Stimulated activated effector memory CD8-positive, alpha-beta T cell treated with anti-CD3 and anti-CD28 coated beads, Interleukin-12 subunit alpha, Interleukin-12 subunit beta, amount 100 ng/mL, for 72 hours (primary cell): ENCODE data around the gene ATG13.

Experiments used
- ATAC-seq: fragments of 150-1000 bp; cut with Tn5 transposase; 2 replicates; pipeline ENCODE4 v1.10.0; 2021
- DNase-seq, 2 donors: peaks; one replicate each; pipeline ENCODE4 v3.0.0; 2021 to 2022; ENCODE audit warnings: low spot score in 2 of 2
- H3K27ac Mint-ChIP-seq: one replicate; pipeline ENCODE4 v1.8.0; 2022; ENCODE audit warnings: mild to moderate bottlenecking, mixed read lengths
- H3K36me3 Mint-ChIP-seq: one replicate; pipeline ENCODE4 v1.8.0; 2022; ENCODE audit warnings: mild to moderate bottlenecking, mixed read lengths
- H3K4me1 Mint-ChIP-seq: one replicate; pipeline ENCODE4 v1.8.0; 2022; ENCODE audit warnings: mixed read lengths
- H3K4me3 Mint-ChIP-seq: one replicate; pipeline ENCODE4 v1.8.0; 2022; ENCODE audit warnings: mild to moderate bottlenecking, mixed read lengths
- H3K9me3 Mint-ChIP-seq: one replicate; pipeline ENCODE4 v1.8.0; 2022; ENCODE audit warnings: mixed read lengths

Gene ATG13

DNA sequence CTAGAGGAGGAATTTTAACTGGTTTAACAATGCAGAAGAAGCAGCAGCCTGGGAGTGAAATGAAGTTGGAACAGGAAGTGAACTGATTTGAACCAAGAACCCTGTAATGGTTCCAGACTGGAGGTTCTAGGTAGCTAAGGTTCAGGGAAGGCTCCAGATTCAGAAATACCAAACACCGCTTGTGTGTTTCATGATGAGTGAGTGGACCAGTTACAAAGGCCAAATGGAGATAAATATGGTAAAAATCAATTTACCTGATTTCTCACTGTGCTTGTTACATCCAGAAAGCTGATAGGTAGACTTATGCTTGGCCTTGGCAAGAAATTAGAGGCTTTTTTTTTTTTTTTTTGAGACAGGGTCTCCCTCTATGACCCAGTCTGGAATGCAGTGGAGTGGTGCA is 12.9 kb downstream of the ATG13 start:
- H3K4me1 Mint-ChIP-seq = peaks cover 22% of the 10 kb centered on the region
- no peak overlapping the region for H3K27ac Mint-ChIP-seq
- ATAC-seq = no peak
- no peak for DNase-seq
- peaks cover 74% of the 10 kb centered on the region for H3K36me3 Mint-ChIP-seq
- H3K4me3 Mint-ChIP-seq = no peak overlapping the region
- H3K9me3 Mint-ChIP-seq = no peaks in the 10 kb centered on the region

DNA sequence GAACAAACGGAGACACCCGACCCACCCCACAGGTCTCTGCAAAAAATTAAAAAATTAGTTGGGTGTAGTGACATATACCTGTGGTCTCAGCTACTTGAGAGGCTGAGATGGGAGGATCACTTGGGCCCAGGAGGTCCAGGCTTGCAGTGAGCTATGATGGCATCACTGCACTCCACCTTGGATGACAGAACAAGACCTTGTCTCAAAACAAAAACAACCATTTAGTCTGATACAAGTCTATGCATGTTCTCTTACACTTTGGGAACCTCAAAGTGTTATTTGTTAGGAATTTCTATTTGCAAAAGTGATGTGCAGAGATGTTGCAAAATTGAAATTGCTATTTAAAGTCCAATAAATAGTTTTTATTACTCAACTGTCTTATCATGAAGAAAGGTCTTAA is 14.3 kb downstream of the ATG13 start:
- peaks cover 61% of the 10 kb centered on the region for H3K36me3 Mint-ChIP-seq
- H3K27ac Mint-ChIP-seq = no peak overlapping the region
- peaks cover 15% of the 10 kb centered on the region for H3K4me1 Mint-ChIP-seq
- ATAC-seq (no peak), DNase-seq (no peak)
- H3K4me3 Mint-ChIP-seq = no peak overlapping the region
- no peaks in the 10 kb centered on the region for H3K9me3 Mint-ChIP-seq

DNA sequence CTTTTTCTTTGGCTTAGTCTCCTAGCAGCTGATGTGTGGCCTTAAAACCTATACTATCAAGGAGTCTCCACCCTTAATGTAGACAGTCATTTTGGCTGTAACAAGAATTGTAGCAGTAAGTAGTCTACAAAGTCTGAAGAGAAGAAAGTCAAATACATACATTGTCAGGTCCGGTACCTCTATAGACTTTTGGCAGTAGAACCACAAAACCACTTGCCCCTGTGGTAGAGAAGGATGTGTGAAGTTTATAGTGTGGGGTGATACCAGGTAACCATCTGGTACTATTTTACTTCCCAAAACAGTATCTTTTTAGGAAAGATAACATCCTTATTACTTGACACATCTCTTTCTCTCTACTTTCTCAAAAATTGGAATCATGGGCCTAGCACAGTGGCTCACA is 15.1 kb downstream of the ATG13 start:
- ATAC-seq (no peak), DNase-seq (no peak)
- H3K4me1 Mint-ChIP-seq = peaks cover 15% of the 10 kb centered on the region
- no peak overlapping the region for H3K4me3 Mint-ChIP-seq
- no peaks in the 10 kb centered on the region for H3K9me3 Mint-ChIP-seq
- peaks cover 60% of the 10 kb centered on the region for H3K36me3 Mint-ChIP-seq
- H3K27ac Mint-ChIP-seq = no peak overlapping the region

DNA sequence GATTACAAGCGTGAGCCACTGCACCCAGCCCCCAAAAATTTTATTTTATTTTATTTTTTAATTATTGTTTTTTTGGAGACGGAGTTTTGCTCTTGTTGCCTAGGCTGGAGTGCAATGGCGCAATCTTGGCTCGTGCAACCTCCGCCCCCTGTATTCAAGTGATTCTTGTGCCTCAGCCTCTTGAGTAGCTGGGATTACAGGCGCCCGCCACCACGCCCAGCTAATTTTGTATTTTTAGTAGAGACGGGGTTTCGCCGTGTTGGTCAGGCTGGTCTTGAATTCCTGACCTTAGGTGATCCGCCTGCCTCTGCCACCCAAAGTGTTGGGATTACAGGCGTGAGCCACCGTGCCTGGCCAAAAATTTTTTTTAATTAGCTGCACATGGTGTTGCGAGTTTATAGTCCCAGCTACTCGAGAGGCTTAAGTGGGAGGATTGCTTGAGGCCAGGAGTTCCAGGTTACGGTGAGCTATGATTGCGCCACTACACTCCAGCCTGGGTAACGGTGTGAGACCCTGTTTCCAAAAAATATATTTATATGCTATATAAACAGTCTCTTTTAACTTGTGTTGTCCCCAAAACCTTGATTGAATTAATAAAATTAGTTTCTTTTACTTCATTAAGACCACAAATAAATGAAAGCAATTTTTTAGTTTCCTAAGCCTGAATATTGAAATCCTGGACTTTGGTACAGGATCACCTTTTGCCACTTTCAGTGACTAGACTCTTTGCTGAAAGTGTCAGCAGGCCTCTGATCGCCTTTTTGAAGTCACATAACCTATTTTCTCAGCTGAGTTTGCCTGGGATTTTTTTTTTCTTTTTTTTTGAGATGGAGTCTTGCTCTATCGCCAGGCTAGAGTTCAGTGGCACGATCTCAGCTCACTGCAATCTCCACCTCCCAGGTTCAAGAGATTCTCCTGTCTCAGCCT is 16.2 kb downstream of the ATG13 start:
- H3K9me3 Mint-ChIP-seq = no peaks in the 10 kb centered on the region
- no peak overlapping the region for H3K27ac Mint-ChIP-seq
- no peak for ATAC-seq
- peaks cover 15% of the 10 kb centered on the region for H3K4me1 Mint-ChIP-seq
- no peak for DNase-seq
- peaks cover 50% of the 10 kb centered on the region for H3K36me3 Mint-ChIP-seq
- H3K4me3 Mint-ChIP-seq = no peak overlapping the region

DNA sequence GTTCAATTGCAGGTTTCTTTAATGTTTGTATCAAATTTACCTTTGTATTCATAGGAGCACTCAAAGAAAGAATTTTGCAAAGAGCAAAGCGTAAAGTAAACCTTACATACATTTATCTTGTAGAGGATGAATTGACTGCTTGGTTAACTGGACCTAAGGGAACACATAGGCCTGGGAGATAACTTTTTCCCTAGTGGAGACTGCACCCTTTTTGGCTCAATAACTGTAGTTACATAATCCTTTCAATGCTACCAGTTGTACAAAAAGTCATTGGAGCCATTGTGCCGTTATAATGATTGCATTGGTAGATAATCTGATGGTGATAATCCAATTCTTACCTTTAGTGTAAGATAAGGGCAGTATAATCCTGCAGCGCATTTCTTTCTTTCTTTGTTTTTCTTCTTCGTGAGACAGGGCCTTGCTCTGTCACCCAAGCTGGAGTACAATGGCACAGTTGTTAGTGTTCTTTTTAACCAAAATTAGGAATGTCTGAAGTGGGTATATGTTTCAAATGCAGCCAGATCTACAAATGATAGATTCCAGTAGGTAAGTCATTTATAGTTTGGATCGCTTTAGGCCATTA is 18.3 kb downstream of the ATG13 start:
- ATAC-seq (no peak), DNase-seq (no peak)
- peak overlapping the region; percentile 29 for H3K27ac Mint-ChIP-seq
- peaks cover 23% of the 10 kb centered on the region for H3K4me1 Mint-ChIP-seq
- H3K36me3 Mint-ChIP-seq = peaks cover 47% of the 10 kb centered on the region
- no peaks in the 10 kb centered on the region for H3K9me3 Mint-ChIP-seq
- H3K4me3 Mint-ChIP-seq = no peak overlapping the region

DNA sequence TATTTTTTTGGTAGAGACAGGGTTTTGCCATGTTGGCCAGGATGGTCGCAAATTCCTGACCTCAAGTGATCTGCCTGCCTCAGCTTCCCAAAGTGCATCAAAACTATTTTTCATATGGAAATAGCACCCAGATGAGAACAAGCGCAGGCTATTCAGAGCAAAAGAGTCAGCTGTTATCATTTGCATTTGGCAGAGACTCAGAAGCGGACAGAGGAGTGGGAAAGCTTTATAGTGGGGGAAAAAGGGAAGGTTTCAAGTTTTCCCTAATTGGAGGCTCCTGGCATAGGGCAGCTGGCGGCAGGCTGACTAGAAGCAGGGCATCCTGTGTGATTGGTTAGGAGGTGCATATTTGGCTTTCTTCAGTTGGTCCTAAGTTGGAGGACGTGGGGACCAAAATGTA is 20.2 kb downstream of the ATG13 start:
- H3K9me3 Mint-ChIP-seq = no peaks in the 10 kb centered on the region
- peaks cover 43% of the 10 kb centered on the region for H3K36me3 Mint-ChIP-seq
- H3K4me1 Mint-ChIP-seq = peaks cover 20% of the 10 kb centered on the region

DNA sequence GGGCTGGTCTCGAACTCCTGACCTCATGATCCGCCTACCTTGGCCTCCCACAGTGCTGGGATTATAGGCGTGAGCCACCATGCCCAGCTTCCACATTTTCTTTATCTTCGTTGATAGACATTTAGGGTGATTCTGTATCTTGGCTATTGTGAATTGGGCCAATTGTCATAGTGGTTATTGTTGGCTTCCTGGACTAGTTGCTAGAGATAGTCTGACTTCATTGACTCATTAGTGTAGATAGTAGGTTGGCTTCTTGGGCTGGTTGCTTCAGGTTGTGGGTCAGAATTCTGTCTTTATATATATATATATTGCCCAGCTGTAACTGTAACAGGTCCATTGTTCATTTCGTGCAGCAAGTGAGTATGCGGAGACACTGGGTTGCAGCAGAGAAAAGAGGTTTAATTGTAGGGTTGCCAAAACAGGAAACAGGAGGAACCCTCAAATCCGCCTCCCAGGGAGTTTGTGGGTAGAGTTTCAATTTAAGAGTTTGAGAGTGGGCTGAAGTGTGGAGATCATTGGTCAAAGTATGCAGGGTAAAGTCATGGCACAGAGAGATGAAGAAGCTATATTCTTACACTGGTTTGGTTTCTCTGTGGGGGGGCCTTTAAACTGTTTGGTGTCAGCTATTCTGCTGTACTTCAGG is 22.0 kb downstream of the ATG13 start:
- H3K9me3 Mint-ChIP-seq = no peaks in the 10 kb centered on the region
- no peak overlapping the region for H3K27ac Mint-ChIP-seq
- peaks cover 18% of the 10 kb centered on the region for H3K4me1 Mint-ChIP-seq
- H3K4me3 Mint-ChIP-seq = no peak overlapping the region
- ATAC-seq (no peak), DNase-seq (no peak)
- peaks cover 50% of the 10 kb centered on the region for H3K36me3 Mint-ChIP-seq

More for the DNA sequence above, 20.2 kb downstream of the ATG13 start:
- Mint-ChIP-seq H3K4me3 (no peak overlapping the region), H3K27ac (no peak overlapping the region)
- DNase-seq = no peak
- ATAC-seq = no peak

DNA sequence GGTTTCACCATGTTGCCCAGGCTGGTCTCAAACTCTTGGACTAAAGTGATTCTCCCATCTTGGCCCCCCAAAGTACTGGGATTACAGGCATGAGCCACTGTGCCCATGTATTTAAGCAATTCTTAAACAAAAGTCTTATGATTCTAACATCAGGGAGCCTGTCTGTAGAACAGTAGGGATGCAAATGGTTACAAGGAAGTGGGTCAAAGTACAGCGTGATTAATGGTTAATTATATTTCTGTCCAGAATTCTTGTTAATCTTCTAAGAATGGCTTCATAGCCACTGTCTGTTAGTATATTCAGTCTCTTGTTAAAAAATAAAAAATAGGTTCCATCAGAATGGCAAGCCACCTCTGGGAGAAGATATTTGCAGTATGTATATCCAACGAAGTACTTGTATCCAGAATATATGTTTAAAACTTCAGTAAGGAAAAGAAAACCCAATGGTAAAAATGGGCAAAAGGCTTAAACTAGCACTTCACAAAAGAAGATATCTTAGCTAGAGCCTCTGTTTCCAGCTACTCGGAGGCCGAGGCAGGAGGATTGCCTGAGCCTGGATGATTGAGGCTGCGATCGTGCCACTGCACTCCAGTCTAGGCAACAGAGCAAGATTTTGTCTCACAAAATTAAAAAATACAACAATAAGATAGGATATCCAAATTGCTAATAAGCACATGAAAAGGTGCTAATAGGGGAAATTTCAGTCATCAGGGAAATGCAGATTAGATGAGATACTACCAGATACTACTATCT is 22.9 kb downstream of the ATG13 start:
- Mint-ChIP-seq H3K4me3 (no peak overlapping the region), H3K9me3 (no peaks in the 10 kb centered on the region), H3K36me3 (peaks cover 59% of the 10 kb centered on the region), H3K4me1 (peaks cover 18% of the 10 kb centered on the region), H3K27ac (no peak overlapping the region)
- DNase-seq (no peak), ATAC-seq (no peak)

DNA sequence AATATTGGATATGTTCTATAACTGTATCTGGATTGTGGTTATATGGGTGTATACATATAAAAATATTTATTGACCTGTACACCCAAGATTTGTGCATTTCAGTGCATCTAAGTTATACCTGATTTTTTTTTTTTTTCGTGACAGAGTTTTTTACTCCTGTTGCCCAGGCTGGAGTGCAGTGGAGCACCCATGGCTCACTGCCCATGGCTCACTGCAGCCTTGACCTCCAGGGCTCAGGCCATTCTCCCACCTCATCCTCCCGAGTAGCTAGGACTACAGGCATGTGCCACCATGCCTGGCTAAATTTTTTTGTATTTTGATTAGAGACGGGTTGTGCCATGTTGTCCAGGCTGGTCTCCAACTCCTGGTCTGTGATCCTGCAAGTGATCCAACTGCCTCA is 24.3 kb downstream of the ATG13 start:
- peaks cover 18% of the 10 kb centered on the region for H3K4me1 Mint-ChIP-seq
- H3K27ac Mint-ChIP-seq = peak overlapping the region; percentile 20
- H3K9me3 Mint-ChIP-seq = no peaks in the 10 kb centered on the region
- no peak for DNase-seq
- no peak overlapping the region for H3K4me3 Mint-ChIP-seq
- no peak for ATAC-seq
- peaks cover 72% of the 10 kb centered on the region for H3K36me3 Mint-ChIP-seq

DNA sequence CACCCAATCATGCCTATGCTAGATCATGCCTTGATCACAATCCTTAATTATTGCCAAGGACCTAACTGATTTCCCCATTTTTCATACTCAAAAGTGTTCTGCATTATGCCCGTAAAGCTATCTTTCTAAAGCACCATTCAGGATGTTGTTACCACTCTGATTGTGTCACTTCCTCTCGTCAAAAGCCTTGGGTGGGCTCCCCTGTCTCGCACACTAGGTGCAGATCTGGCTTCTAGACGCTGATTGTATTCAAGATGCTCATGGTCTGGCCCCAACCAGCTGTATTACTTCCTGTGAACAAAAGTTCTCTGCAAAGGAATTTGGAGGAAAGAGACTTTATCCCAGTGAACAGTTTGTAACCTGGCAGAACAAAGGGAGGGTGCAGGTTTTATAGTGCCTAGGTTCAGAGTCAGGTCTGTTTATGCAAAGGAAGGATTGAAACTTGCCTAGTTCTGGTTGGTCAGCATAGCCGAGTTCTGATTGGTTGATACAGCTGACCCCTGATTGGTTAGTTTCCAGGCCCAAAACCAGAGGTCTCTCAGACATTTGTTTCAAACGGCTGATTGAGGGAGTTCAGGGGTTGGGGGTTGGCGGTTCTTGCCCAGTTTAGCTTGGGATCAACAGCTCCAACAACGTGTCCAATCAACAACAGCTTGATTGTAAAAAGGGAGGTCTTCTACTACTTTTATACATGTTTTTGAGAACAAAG is 25.4 kb downstream of the ATG13 start:
- Mint-ChIP-seq H3K4me3 (no peak overlapping the region), H3K9me3 (no peaks in the 10 kb centered on the region), H3K27ac (peak overlapping the region; percentile 20), H3K36me3 (peaks cover 79% of the 10 kb centered on the region), H3K4me1 (peaks cover 18% of the 10 kb centered on the region)
- ATAC-seq (no peak), DNase-seq (no peak)

DNA sequence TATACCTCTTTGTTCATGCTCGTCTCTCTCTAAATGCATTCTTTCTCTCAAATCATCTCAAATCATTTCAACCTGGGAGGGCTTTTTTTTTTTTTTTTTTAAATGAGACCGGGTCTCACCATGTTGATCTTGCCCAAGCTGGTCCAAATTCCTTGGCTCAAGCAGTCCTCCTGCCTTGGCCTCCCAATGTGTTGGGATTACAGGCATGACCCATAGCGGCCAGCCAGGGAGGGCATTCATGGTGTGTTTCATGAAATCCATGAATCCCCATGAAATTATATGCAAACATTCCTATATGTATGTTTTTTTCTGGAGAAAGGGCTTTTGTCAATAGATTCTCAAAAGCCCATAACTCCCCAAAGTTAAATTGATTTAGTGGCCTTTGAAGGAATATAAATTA is 26.2 kb downstream of the ATG13 start:
- Mint-ChIP-seq H3K36me3 (peaks cover 86% of the 10 kb centered on the region), H3K4me1 (peaks cover 18% of the 10 kb centered on the region), H3K9me3 (no peaks in the 10 kb centered on the region), H3K4me3 (no peak overlapping the region), H3K27ac (no peak overlapping the region)
- DNase-seq (no peak), ATAC-seq (no peak)

DNA sequence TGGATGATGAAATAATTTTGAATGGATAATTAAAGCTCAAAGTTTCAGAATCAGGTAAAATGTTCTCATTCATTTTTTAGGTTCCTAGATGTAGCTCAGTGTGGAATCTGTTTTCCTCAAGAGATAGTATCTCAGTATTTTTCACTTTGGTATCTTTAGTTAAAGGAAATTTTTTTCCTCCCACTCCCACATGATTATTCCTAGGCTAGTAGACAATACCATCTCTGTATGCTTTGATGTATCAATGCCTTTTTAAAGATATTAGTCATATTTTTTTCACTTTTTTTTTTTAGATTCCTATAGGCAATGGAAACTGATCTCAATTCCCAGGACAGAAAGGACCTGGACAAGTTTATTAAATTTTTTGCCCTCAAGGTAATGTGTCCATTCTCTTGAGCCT is 26.6 kb downstream of the ATG13 start:
- no peak for DNase-seq
- Mint-ChIP-seq H3K27ac (no peak overlapping the region), H3K36me3 (peaks cover 91% of the 10 kb centered on the region), H3K9me3 (no peaks in the 10 kb centered on the region), H3K4me1 (peaks cover 18% of the 10 kb centered on the region), H3K4me3 (no peak overlapping the region)
- ATAC-seq = no peak

DNA sequence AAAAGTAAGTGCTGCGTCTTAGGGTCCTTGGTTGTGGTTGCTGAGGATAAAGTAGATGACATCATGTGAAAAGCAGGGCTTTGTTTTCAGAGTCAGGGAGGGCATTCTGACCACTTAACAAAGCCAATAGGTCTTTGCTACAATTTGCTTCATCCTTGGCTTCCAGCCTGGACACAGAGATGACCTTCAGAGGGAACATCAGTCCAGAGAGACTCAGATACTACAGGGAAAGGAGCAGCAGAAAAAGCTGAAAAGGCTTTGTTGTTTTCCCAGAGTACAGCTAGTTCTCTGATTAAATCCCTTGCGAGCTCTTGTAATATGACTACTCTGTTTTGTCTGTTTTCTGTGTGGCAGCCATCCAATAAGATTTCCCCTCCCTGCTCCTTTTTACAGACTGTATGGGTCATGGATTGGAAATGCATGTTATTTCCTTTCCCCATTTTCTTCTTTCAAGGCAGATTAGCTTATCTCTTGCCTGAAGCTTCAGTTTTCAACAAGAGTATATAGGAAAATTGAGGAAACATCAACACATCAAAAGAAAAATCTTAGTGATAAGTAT is 31.9 kb downstream of the ATG13 start:
- Mint-ChIP-seq H3K27ac (no peak overlapping the region), H3K4me3 (no peak overlapping the region), H3K9me3 (no peaks in the 10 kb centered on the region), H3K4me1 (no peaks in the 10 kb centered on the region), H3K36me3 (peaks cover 100% of the 10 kb centered on the region)
- ATAC-seq (no peak), DNase-seq (no peak)

DNA sequence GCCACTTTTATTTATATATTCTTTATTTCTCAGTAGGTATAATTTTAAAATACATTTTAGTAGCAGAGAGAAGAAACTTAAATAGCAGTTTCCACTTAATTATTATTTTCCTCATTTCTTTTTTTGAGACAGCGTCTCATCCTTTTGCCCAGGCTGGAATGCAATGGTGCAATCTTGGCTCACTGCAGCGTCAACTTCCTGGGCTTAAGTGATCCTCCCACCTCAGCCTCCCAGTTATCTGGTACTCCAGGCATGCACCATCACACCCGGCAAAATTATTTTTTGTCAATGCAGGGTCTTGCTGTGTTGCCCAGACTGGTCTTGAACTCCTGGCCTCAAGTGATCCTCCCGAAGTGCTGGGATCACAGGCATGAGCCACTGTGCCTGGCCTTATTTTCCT is 38.3 kb downstream of the ATG13 start:
- no peak overlapping the region for H3K27ac Mint-ChIP-seq

More for the DNA sequence above, 38.3 kb downstream of the ATG13 start:
- ATAC-seq (no peak), DNase-seq (no peak)
- H3K36me3 Mint-ChIP-seq = peaks cover 100% of the 10 kb centered on the region
- no peaks in the 10 kb centered on the region for H3K4me1 Mint-ChIP-seq
- H3K4me3 Mint-ChIP-seq = no peak overlapping the region
- H3K9me3 Mint-ChIP-seq = no peaks in the 10 kb centered on the region
